Smooth muscle cell (in vitro differentiated cells): ENCODE measurements around the gene LSP1. TPM values are rescaled to one million over a fixed set of nuclear protein-coding genes. Genes with fewer than 3 reads are reported as not detected.
A peak's percentile ranks its signal among the peaks of the same experiment; 100 is the strongest.

Source experiments
- DNase-seq: peaks from one replicate; lab custom pipeline; 2025; ENCODE audit not compliant: unreplicated experiment; lab: John Stamatoyannopoulos, UW
- H2AFZ ChIP-seq: fragments of 200-600 bp; sonication (generic); 2 replicates; pipeline ENCODE4 v1.6.0; 2016; ENCODE audit warnings: antibody characterized with exemption, low read depth, mild to moderate bottlenecking
- H3F3A ChIP-seq: fragments of 200-600 bp; sonication (generic); 2 replicates; pipeline ENCODE4 v1.6.0; 2017; ENCODE audit warnings: antibody characterized with exemption, low read depth
- H3K27ac ChIP-seq: fragments of 200-600 bp; sonication (generic); 2 replicates; pipeline ENCODE4 v1.5.1; 2016; ENCODE audit warnings: low read depth, mild to moderate bottlenecking
- H3K27me3 ChIP-seq: fragments of 200-600 bp; sonication (generic); 2 replicates; pipeline ENCODE4 v1.6.1; 2016; ENCODE audit warnings: low read depth, mild to moderate bottlenecking
- H3K36me3 ChIP-seq: fragments of 200-600 bp; sonication (generic); 2 replicates; pipeline ENCODE4 v1.5.1; 2016; ENCODE audit warnings: low read depth
- H3K4me1 ChIP-seq: fragments of 200-600 bp; sonication (generic); 2 replicates; pipeline ENCODE4 v1.5.1; 2016; ENCODE audit warnings: low read depth
- H3K4me2 ChIP-seq: fragments of 200-600 bp; sonication (generic); 2 replicates; pipeline ENCODE4 v1.6.0; 2016; ENCODE audit warnings: mild to moderate bottlenecking
- H3K4me3 ChIP-seq: fragments of 200-600 bp; sonication (generic); 2 replicates; pipeline ENCODE4 v1.5.1; 2016; ENCODE audit warnings: mild to moderate bottlenecking
- H3K79me2 ChIP-seq: fragments of 200-600 bp; sonication (generic); 2 replicates; pipeline ENCODE4 v1.6.0; 2016; ENCODE audit warnings: low read depth, mild to moderate bottlenecking
- H3K9ac ChIP-seq: fragments of 200-600 bp; sonication (generic); 2 replicates; pipeline ENCODE4 v1.6.0; 2016; ENCODE audit warnings: low read depth
- H3K9me3 ChIP-seq: fragments of 200-600 bp; sonication (generic); replicated peaks from 2 replicates; pipeline ENCODE4 v1.5.1; 2016; ENCODE audit warnings: low read depth
- H4K20me1 ChIP-seq: fragments of 200-600 bp; sonication (generic); 2 replicates; pipeline ENCODE4 v1.6.0; 2016; ENCODE audit warnings: low read depth
- CTCF ChIP-seq: fragments of 200-600 bp; sonication (generic); IDR thresholded peaks from 2 replicates; pipeline ENCODE4 v1.5.1; 2017; ENCODE audit warnings: borderline replicate concordance, mild to moderate bottlenecking, antibody characterized with exemption; ENCODE audit not compliant: insufficient read depth, poor library complexity, severe bottlenecking
- WGBS: methylation state at CpG from one replicate; pipeline ENCODE4 v1.1.7; 2016; ENCODE audit warnings: low lambda C conversion rate; 5-methylcytosine and 5-hydroxymethylcytosine counted together
- polyA plus RNA-seq: library from polyadenylated mRNA; unstranded; fragments of >200 nt; fragmentation: Nextera tagmentation; extraction: Ambion mirVana; gene quantifications from 2 replicates; pipeline ENCODE4 v1.2.1, GENCODE V29; 2016
- total RNA-seq: library from RNA; depleted of rRNA; stranded (reverse); fragments of >200 nt; gene quantifications from 2 replicates; pipeline ENCODE4 v1.2.3, GENCODE V29; 2014

LSP1 gene
- total and polyA plus RNA-seq, 2 experiments from 2014 or later, result 2.1 to 13.7 TPM

DNA sequence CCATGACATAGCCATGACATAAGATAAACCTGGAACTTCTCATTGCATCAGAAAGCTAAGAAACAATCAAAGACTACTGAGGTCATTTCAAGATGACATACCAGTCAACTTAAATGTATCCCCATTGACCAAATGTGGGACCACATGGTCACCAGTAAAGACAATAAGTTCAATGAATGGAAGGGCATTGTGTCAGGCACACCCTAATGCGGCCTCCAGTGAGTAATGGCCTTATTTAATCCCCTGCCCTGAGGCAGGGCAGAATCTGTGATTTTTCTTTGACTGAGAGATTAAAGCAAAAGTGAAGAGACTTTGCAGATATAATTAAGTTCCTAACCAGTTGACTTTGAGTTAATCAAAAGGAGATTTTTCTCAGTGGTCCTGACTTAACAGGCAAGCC, 35.4 kb upstream of the LSP1 start:
- Histone ChIP-seq H3K9me3 (no peaks in the 10 kb centered on the region), H3K4me1 (no peaks in the 10 kb centered on the region), H3K9ac (no peak overlapping the region), H3K27me3 (no peaks in the 10 kb centered on the region), H2AFZ (no peak overlapping the region), H3K27ac (no peak overlapping the region), H3F3A (peaks cover 22% of the 10 kb centered on the region), H3K4me2 (no peak overlapping the region), H4K20me1 (no peaks in the 10 kb centered on the region), H3K36me3 (no peaks in the 10 kb centered on the region), H3K79me2 (no peaks in the 10 kb centered on the region), H3K4me3 (no peak overlapping the region)
- 68% methylated on average over 1 of the region's 1 CpG for WGBS
- DNase-seq, result no peak
- TF ChIP-seq CTCF, result no peak

DNA sequence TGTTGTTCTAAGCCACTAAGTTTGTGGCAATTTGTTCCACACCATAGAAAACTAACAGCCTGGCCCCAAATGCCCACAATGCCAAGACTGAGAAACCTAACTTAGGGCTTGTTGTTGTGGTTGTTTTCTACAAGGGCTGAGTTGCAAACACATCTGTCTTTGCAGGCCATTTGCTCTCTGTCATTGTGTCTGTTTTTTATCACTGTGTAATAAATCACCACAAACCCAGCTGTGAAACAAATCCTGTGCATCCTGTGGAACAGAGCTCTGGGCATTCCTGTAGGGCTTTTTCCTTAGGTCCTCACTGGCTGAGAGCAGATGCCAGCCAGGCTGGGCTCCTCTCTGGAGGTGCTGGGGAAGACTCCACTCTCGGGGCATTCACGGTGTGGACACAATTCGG, 33.8 kb upstream of the LSP1 start:
- H3K27ac ChIP-seq, result no peak overlapping the region

DNA sequence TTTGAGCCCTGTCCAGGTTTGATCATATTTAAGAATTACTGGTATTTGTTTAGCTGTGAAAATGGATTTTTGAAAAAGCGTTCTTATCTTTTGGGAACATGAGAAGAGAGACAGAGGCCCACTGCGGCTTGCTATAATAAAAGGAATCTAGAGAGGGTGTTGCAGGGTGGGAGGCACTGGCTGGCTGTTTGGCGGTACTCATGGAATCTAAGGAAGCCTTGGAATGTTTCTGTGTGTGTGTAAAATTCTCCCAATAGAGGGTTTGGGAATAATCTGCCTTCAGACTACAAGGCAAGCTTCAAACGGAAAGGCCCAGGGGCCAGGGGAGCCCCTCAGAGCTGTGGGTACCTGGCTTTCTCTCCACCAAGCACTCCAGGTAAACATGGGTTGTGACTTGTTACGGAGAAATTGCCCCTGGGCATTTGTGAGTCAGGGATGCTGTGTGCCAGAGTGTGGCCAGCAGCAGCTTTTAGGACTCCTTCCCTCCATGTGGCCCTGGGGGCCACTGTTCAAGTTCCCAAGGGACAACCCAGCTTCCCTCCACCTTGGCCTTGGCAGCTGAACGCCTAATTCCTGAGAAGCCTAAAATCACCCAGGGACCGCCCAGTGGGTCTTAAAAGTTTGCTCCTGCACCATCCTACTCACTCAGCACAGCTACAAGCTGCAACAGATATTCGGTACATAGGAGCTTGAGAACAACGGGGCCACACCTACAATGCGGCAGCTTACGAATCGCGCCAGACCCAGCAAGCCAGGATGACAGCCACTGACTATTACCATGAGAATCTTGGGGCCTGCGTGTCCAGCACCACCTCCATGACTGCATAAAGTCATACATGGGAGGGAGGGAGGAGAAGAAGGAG, 32.2 kb upstream of the LSP1 start:
- Histone ChIP-seq H3K27ac (peak overlapping the region; percentile 19), H3K36me3 (no peaks in the 10 kb centered on the region), H3F3A (peaks cover 22% of the 10 kb centered on the region), H3K79me2 (no peaks in the 10 kb centered on the region), H3K27me3 (no peaks in the 10 kb centered on the region), H3K9me3 (no peaks in the 10 kb centered on the region), H3K9ac (no peak overlapping the region), H3K4me1 (no peaks in the 10 kb centered on the region), H3K4me2 (peak overlapping the region; percentile 68), H3K4me3 (no peak overlapping the region), H4K20me1 (no peaks in the 10 kb centered on the region), H2AFZ (no peak overlapping the region)
- no peak for DNase-seq
- 68% methylated on average over 14 of the region's 14 CpGs for WGBS
- TF ChIP-seq CTCF, result no peak

More for the DNA sequence above, 33.8 kb upstream of the LSP1 start:
- peaks cover 22% of the 10 kb centered on the region for H3F3A ChIP-seq
- H3K4me3 ChIP-seq, result no peak overlapping the region
- H2AFZ ChIP-seq, result no peak overlapping the region
- no peaks in the 10 kb centered on the region for H3K9me3 ChIP-seq
- no peak overlapping the region for H3K9ac ChIP-seq
- no peaks in the 10 kb centered on the region for H3K36me3 ChIP-seq
- H4K20me1 ChIP-seq, result no peaks in the 10 kb centered on the region
- TF ChIP-seq CTCF, result no peak
- no peaks in the 10 kb centered on the region for H3K79me2 ChIP-seq
- no peak for DNase-seq
- no peaks in the 10 kb centered on the region for H3K4me1 ChIP-seq
- no peaks in the 10 kb centered on the region for H3K27me3 ChIP-seq
- WGBS, result 30% methylated on average over 3 of the region's 3 CpGs
- H3K4me2 ChIP-seq, result peak overlapping the region; percentile 31

DNA sequence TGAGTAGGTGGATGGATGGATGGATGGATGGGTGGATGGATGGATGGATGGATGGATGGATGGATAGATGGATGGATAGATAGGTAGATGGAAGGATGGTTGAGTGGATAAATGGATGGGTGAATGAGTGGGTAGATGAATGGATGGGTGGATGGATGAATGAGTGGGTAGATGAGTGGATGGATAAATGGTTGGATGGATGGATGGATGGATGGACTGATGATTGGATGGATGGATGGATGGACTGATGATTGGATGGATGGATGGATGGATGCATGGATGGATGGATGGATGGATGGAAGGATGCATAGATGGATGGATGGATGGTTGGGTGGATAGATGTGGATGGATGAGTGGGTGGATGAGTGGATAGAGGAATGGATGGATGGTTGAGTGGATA, 31.3 kb upstream of the LSP1 start:
- Histone ChIP-seq H3K4me3 (no peak overlapping the region), H3K27me3 (no peaks in the 10 kb centered on the region), H3K9me3 (no peaks in the 10 kb centered on the region), H3K4me1 (no peaks in the 10 kb centered on the region), H3K9ac (no peak overlapping the region), H3K36me3 (no peaks in the 10 kb centered on the region), H3K27ac (no peak overlapping the region), H4K20me1 (no peaks in the 10 kb centered on the region), H3K79me2 (no peaks in the 10 kb centered on the region), H2AFZ (no peak overlapping the region), H3K4me2 (no peak overlapping the region), H3F3A (peaks cover 22% of the 10 kb centered on the region)
- no peak for TF ChIP-seq CTCF
- no peak for DNase-seq
